HepG2 (cell line): Measurements from ENCODE around the gene COL18A1. TPM values are rescaled to one million over a fixed set of nuclear protein-coding genes. Genes with fewer than 3 reads are reported as not detected.

Experiments
- BRF2 ChIP-seq: sonication (generic); formaldehyde crosslinking; IDR thresholded peaks from 2 replicates; pipeline ENCODE4 v1.8.1; 2022; ENCODE audit warnings: mild to moderate bottlenecking, missing genetic modification reagents
- CENPBD1 ChIP-seq: sonication (generic); formaldehyde crosslinking; IDR thresholded peaks from 2 replicates; pipeline ENCODE4 v1.8.0; 2022; ENCODE audit warnings: missing genetic modification reagents, low read depth, mild to moderate bottlenecking, borderline replicate concordance
- CREB3 ChIP-seq: sonication (generic); formaldehyde crosslinking; IDR thresholded peaks from 2 replicates; pipeline ENCODE4 v1.5.0; 2020; ENCODE audit warnings: missing genetic modification reagents
- DDIT3 ChIP-seq: sonication (generic); formaldehyde crosslinking; IDR thresholded peaks from 2 replicates; pipeline ENCODE4 v1.4.0; 2020; ENCODE audit warnings: mild to moderate bottlenecking, missing genetic modification reagents
- E2F2 ChIP-seq: sonication (generic); formaldehyde crosslinking; IDR thresholded peaks from 2 replicates; pipeline ENCODE4 v1.4.0; 2020; ENCODE audit warnings: missing genetic modification reagents, borderline replicate concordance
- EEA1 ChIP-seq: sonication (generic); formaldehyde crosslinking; IDR thresholded peaks from 2 replicates; pipeline ENCODE4 v1.5.1; 2020; ENCODE audit warnings: mild to moderate bottlenecking, missing genetic modification reagents, borderline replicate concordance
- FOXA1 ChIP-seq, 2 experiments: fragments of 450-650 bp in 1 of 2; sonication (generic) in 1 of 2; formaldehyde crosslinking in 1 of 2; IDR thresholded peaks; 2 replicates each; pipeline versions ENCODE4 v1.4.0 to v1.6.1; 2016 to 2020; ENCODE audit warnings: missing genetic modification reagents in 1 of 2
- MIXL1 ChIP-seq: IDR thresholded peaks from 2 replicates; pipeline ENCODE4 v1.6.1; 2016
- NFRKB ChIP-seq: fragments of 450-650 bp; IDR thresholded peaks from 2 replicates; pipeline ENCODE4 v1.6.1; 2017
- PAWR ChIP-seq: sonication (generic); formaldehyde crosslinking; IDR thresholded peaks from 2 replicates; pipeline ENCODE4 v1.4.0; 2020; ENCODE audit warnings: missing genetic modification reagents, mild to moderate bottlenecking, borderline replicate concordance
- PHB2 ChIP-seq: fragments of 450-650 bp; IDR thresholded peaks from 2 replicates; pipeline ENCODE4 v1.6.1; 2018; ENCODE audit not compliant: partially characterized antibody
- SNAPC2 ChIP-seq: sonication (generic); formaldehyde crosslinking; IDR thresholded peaks from 2 replicates; pipeline ENCODE4 v1.8.1; 2022; ENCODE audit warnings: mild to moderate bottlenecking, missing genetic modification reagents
- SOX13 ChIP-seq, 3 experiments: fragments of 450-650 bp in 1 of 3; sonication (generic) in 1 of 3; formaldehyde crosslinking in 1 of 3; IDR thresholded peaks in 2 of 3; conservative IDR thresholded peaks in 1 of 3; 2 replicates each; pipeline versions ENCODE4 v1.5.0 to v1.6.1; 2016 to 2020; ENCODE audit warnings: antibody characterized with exemption in 1 of 3, mild to moderate bottlenecking in 1 of 3, missing compliant biosample characterization in 1 of 3, missing genetic modification reagents in 1 of 3, moderate library complexity in 1 of 3
- SP4 ChIP-seq: sonication (generic); formaldehyde crosslinking; IDR thresholded peaks from 2 replicates; pipeline ENCODE4 v1.8.1; 2023; ENCODE audit warnings: mild to moderate bottlenecking, missing genetic modification reagents
- SRF ChIP-seq: IDR thresholded peaks from 2 replicates; pipeline ENCODE4 v1.6.1; 2011; ENCODE audit warnings: mild to moderate bottlenecking, low read depth, low read length, moderate library complexity
- SRSF4 ChIP-seq: fragments of 200-400 bp; formaldehyde crosslinking; IDR thresholded peaks from one replicate; pipeline ENCODE4 v1.6.1; 2018; ENCODE audit warnings: mild to moderate bottlenecking, low read depth, low read length, moderate library complexity; ENCODE audit not compliant: poor library complexity, severe bottlenecking
- THAP11 ChIP-seq: IDR thresholded peaks from 2 replicates; pipeline ENCODE4 v1.6.1; 2016; ENCODE audit warnings: missing biosample characterization, missing genetic modification reagents
- XRCC5 ChIP-seq: fragments of 200-400 bp; formaldehyde crosslinking; optimal IDR thresholded peaks from 2 replicates; pipeline ENCODE3; 2017; ENCODE audit warnings: mild to moderate bottlenecking, low read length
- ZKSCAN8 ChIP-seq: IDR thresholded peaks from 2 replicates; pipeline ENCODE4 v1.6.1; 2016; ENCODE audit warnings: borderline replicate concordance, missing genetic modification reagents, missing compliant biosample characterization
- ZNF256 ChIP-seq: sonication (generic); formaldehyde crosslinking; conservative IDR thresholded peaks from 2 replicates; pipeline ENCODE4 v1.4.0; 2020; ENCODE audit warnings: missing genetic modification reagents
- ZNF263 ChIP-seq: sonication (generic); formaldehyde crosslinking; IDR thresholded peaks from 2 replicates; pipeline ENCODE4 v1.4.0; 2020; ENCODE audit warnings: missing genetic modification reagents
- ZNF460 ChIP-seq: sonication (generic); formaldehyde crosslinking; IDR thresholded peaks from 2 replicates; pipeline ENCODE4 v1.5.1; 2020; ENCODE audit warnings: missing genetic modification reagents, mild to moderate bottlenecking, borderline replicate concordance
- ZNF543 ChIP-seq: sonication (generic); formaldehyde crosslinking; IDR thresholded peaks from 2 replicates; pipeline ENCODE4 v1.4.0; 2020; ENCODE audit warnings: mild to moderate bottlenecking, missing genetic modification reagents
- ZNF550 ChIP-seq: sonication (generic); formaldehyde crosslinking; IDR thresholded peaks from 2 replicates; pipeline ENCODE4 v1.4.0; 2020; ENCODE audit warnings: mild to moderate bottlenecking, missing genetic modification reagents, borderline replicate concordance
- ZNF577 ChIP-seq: sonication (generic); formaldehyde crosslinking; IDR thresholded peaks from 2 replicates; pipeline ENCODE4 v1.4.0; 2020; ENCODE audit warnings: mild to moderate bottlenecking, low read depth, missing genetic modification reagents, borderline replicate concordance
- ZNF841 ChIP-seq: sonication (generic); formaldehyde crosslinking; IDR thresholded peaks from 2 replicates; pipeline ENCODE4 v1.8.1; 2023; ENCODE audit warnings: missing genetic modification reagents, borderline replicate concordance
- ZNF879 ChIP-seq: sonication (generic); formaldehyde crosslinking; IDR thresholded peaks from 2 replicates; pipeline ENCODE4 v1.8.1; 2023; ENCODE audit warnings: missing genetic modification reagents
- ZSCAN22 ChIP-seq: sonication (generic); formaldehyde crosslinking; IDR thresholded peaks from 2 replicates; pipeline ENCODE4 v1.4.0; 2020; ENCODE audit warnings: mild to moderate bottlenecking, missing genetic modification reagents
- polyA plus RNA-seq, 8 experiments: library from polyadenylated mRNA; depleted of rRNA in 3 of 8; stranded (reverse) in 7 of 8; unstranded in 1 of 8; fragments of >200 nt; fragmentation: Illumina TruSeq in 4 of 8; extraction: Trizol in 4 of 8; gene quantifications; 2 replicates each; pipeline versions ENCODE4 v1.2.1 to v1.2.3, GENCODE V29; 2011 to 2016; ENCODE audit warnings: low read depth in 4 of 8, missing spikeins in 1 of 8, mixed read lengths in 1 of 8; ENCODE audit not compliant: insufficient read depth in 1 of 8
- total RNA-seq, 5 experiments: library from RNA; depleted of rRNA; stranded (reverse); fragments of >200 nt; fragmentation: Illumina TruSeq; extraction: Trizol; gene quantifications; 2 replicates each; pipeline ENCODE4 v1.2.3, GENCODE V29; 2016; ENCODE audit warnings: low read depth in 1 of 5

Gene COL18A1
- total and polyA plus RNA-seq, 2 of the 13 experiments (the other 11 are each of a cell fraction or from before 2014, with no cell fraction given): 79.0 to 102 TPM

- TF ChIP-seq E2F2 (CRISPR knock-in tag) (no peak), XRCC5 (no peak), ZNF577 (CRISPR knock-in tag) (no peak), ZNF841 (CRISPR knock-in tag) (no peak), THAP11 (CRISPR knock-in tag) (no peak), ZKSCAN8 (CRISPR knock-in tag) (no peak), DDIT3 (CRISPR knock-in tag) (no peak), BRF2 (CRISPR knock-in tag) (no peak), SOX13 (IDR thresholded peaks at IDR 0.05) (no peak; the same call in 1 of the 2 replicates), SOX13 (CRISPR knock-in tag; conservative IDR thresholded peaks at IDR 0.05 in 1 of 2, IDR thresholded peaks at IDR 0.05 in 1 of 2) (peak in 1 of 2 experiments; percentile 79; a peak in 2 of 4 replicates), NFRKB (no peak), ZNF543 (CRISPR knock-in tag) (no peak; the same call in 1 of the 2 replicates), ZSCAN22 (no peak), SRSF4 (no peak), ZNF263 (CRISPR knock-in tag) (no peak), ZNF256 (CRISPR knock-in tag) (no peak), PHB2 (no peak), EEA1 (no peak), FOXA1 (IDR thresholded peaks at IDR 0.05) (no peak), FOXA1 (CRISPR knock-in tag; IDR thresholded peaks at IDR 0.05) (peak; percentile 22; the same call in 1 of the 2 replicates), CENPBD1 (CRISPR knock-in tag) (no peak), ZNF879 (CRISPR knock-in tag) (no peak), SRF (no peak), PAWR (CRISPR knock-in tag) (no peak), MIXL1 (CRISPR knock-in tag) (no peak), SP4 (CRISPR knock-in tag) (no peak), ZNF460 (CRISPR knock-in tag) (no peak), SNAPC2 (CRISPR knock-in tag) (0 out of 2 replicates have a peak, but pooled peaks have one; percentile 28), ZNF550 (CRISPR knock-in tag) (no peak), CREB3 (CRISPR knock-in tag) (no peak)
These were observed 39.2 kb upstream of the COL18A1 start (continued) for GRCh38 chr21:45365608-45366241.
